WTC11 (cell line): ENCODE measurements around the gene SFT2D2. TPM values are rescaled to one million over a fixed set of nuclear protein-coding genes. Genes with fewer than 3 reads are reported as not detected.

Experiments
- ATAC-seq: fragments of 200-7000 bp; cut with Tn5 transposase; 2 replicates; pipeline ENCODE4 v1.10.0; 2021; ENCODE audit warnings: mild to moderate bottlenecking, moderate library complexity
- CTCF ChIA-PET: fragments of 300-600 bp; sonication (Branson Sonifier 250); formaldehyde crosslinking; loops from one replicate; lab custom pipeline; 2021; ENCODE audit warnings: antibody characterized with exemption; lab: Charles Lee
- POLR2A ChIA-PET: fragments of 350-600 bp; sonication (Branson Sonifier 250); formaldehyde crosslinking; loops from one replicate; lab custom pipeline; 2021; ENCODE audit warnings: antibody characterized with exemption; lab: Charles Lee
- DNase-seq: peaks from one replicate; pipeline ENCODE4 v3.0.0; 2021; ENCODE audit warnings: low spot score
- H3K27ac Mint-ChIP-seq: 2 replicates; pipeline ENCODE4 v1.8.0; 2021; ENCODE audit warnings: mixed read lengths
- H3K27me3 Mint-ChIP-seq: 2 replicates; pipeline ENCODE4 v1.8.0; 2021; ENCODE audit warnings: low read depth, mild to moderate bottlenecking, moderate library complexity, mixed read lengths
- H3K36me3 Mint-ChIP-seq: 2 replicates; pipeline ENCODE4 v1.8.0; 2021; ENCODE audit warnings: mixed read lengths
- H3K4me1 Mint-ChIP-seq: 2 replicates; pipeline ENCODE4 v1.8.0; 2022; ENCODE audit warnings: mixed read lengths
- H3K4me3 Mint-ChIP-seq: 2 replicates; pipeline ENCODE4 v1.8.0; 2021; ENCODE audit warnings: mild to moderate bottlenecking, moderate library complexity, mixed read lengths
- H3K9me3 Mint-ChIP-seq: 2 replicates; pipeline ENCODE4 v1.8.0; 2021; ENCODE audit warnings: mixed read lengths
- AFF4 ChIP-seq: sonication (generic); formaldehyde crosslinking; IDR thresholded peaks from 2 replicates; pipeline ENCODE4 v1.8.1; 2023; ENCODE audit warnings: mild to moderate bottlenecking, missing genetic modification reagents, borderline replicate concordance
- ATF6 ChIP-seq: sonication (generic); formaldehyde crosslinking; IDR thresholded peaks from 2 replicates; pipeline ENCODE4 v1.8.1; 2023; ENCODE audit warnings: mild to moderate bottlenecking, missing genetic modification reagents
- CDX4 ChIP-seq: fragments of 250-450 bp; sonication (Bioruptor Pico); IDR thresholded peaks from 2 replicates; pipeline ENCODE4 v1.9.0; 2021; ENCODE audit warnings: moderate library complexity, mild to moderate bottlenecking, inconsistent platforms, borderline replicate concordance
- CREM ChIP-seq: sonication (generic); formaldehyde crosslinking; IDR thresholded peaks from 2 replicates; pipeline ENCODE4 v1.8.1; 2022; ENCODE audit warnings: mild to moderate bottlenecking, missing genetic modification reagents, moderate library complexity
- E2F4 ChIP-seq: sonication (generic); formaldehyde crosslinking; IDR thresholded peaks from 2 replicates; pipeline ENCODE4 v1.8.1; 2022; ENCODE audit warnings: low read depth, mild to moderate bottlenecking, moderate library complexity, missing genetic modification reagents, borderline replicate concordance
- FOXK1 ChIP-seq: sonication (generic); formaldehyde crosslinking; IDR thresholded peaks from 2 replicates; pipeline ENCODE4 v1.8.0; 2022; ENCODE audit warnings: mild to moderate bottlenecking, moderate library complexity, missing genetic modification reagents
- KAT7 ChIP-seq: sonication (generic); formaldehyde crosslinking; IDR thresholded peaks from 2 replicates; pipeline ENCODE4 v1.8.1; 2023; ENCODE audit warnings: missing genetic modification reagents, mild to moderate bottlenecking, borderline replicate concordance
- MYBL2 ChIP-seq: sonication (generic); formaldehyde crosslinking; IDR thresholded peaks from 2 replicates; pipeline ENCODE4 v1.8.1; 2023; ENCODE audit warnings: mild to moderate bottlenecking, moderate library complexity, missing genetic modification reagents
- SMAD3 ChIP-seq: sonication (generic); formaldehyde crosslinking; IDR thresholded peaks from 2 replicates; pipeline ENCODE4 v1.8.0; 2022; ENCODE audit warnings: missing genetic modification reagents, mild to moderate bottlenecking, borderline replicate concordance
- TP53 ChIP-seq: sonication (generic); formaldehyde crosslinking; IDR thresholded peaks from 2 replicates; pipeline ENCODE4 v1.8.1; 2023; ENCODE audit warnings: mild to moderate bottlenecking, missing genetic modification reagents
- ZBTB21 ChIP-seq: sonication (generic); formaldehyde crosslinking; IDR thresholded peaks from 2 replicates; pipeline ENCODE4 v1.8.1; 2023; ENCODE audit warnings: mild to moderate bottlenecking, missing genetic modification reagents, borderline replicate concordance
- ZNF423 ChIP-seq: fragments of 250-450 bp; sonication (Bioruptor Pico); IDR thresholded peaks from 2 replicates; pipeline ENCODE4 v2.1.2; 2022; ENCODE audit warnings: mild to moderate bottlenecking, moderate library complexity
- ZNF425 ChIP-seq: fragments of 250-450 bp; sonication (Bioruptor Pico); conservative IDR thresholded peaks from 2 replicates; pipeline ENCODE4 v1.9.0; 2021; ENCODE audit warnings: mild to moderate bottlenecking
- ZSCAN18 ChIP-seq: fragments of 250-450 bp; sonication (Bioruptor Pico); IDR thresholded peaks from 2 replicates; pipeline ENCODE4 v2.1.2; 2022; ENCODE audit warnings: mild to moderate bottlenecking, moderate library complexity
- total RNA-seq: library from RNA; stranded (reverse); gene quantifications from 3 replicates; pipeline ENCODE4 v1.2.3, GENCODE V29; 2021

The SFT2D2 gene
- total RNA-seq, 1 experiment from 2014 or later: 23.2 TPM

GRCh38 chr1:168187177-168187576 is 38.6 kb upstream of the SFT2D2 start (continued):
- no peak for TF ChIP-seq FOXK1 (CRISPR knock-in tag)
- no peak for TF ChIP-seq TP53
- TF ChIP-seq ZBTB21 (CRISPR knock-in tag): no peak
- TF ChIP-seq AFF4 (CRISPR knock-in tag): no peak

GRCh38 chr1:168190403-168190802 is 35.4 kb upstream of the SFT2D2 start:
- no peak for DNase-seq
- POLR2A ChIA-PET: no interaction called here
- no peaks in the 10 kb centered on the region for H3K27me3 Mint-ChIP-seq
- H3K36me3 Mint-ChIP-seq: peaks cover 28% of the 10 kb centered on the region
- H3K4me1 Mint-ChIP-seq: no peaks in the 10 kb centered on the region
- CTCF ChIA-PET: no interaction called here
- no peak overlapping the region for H3K4me3 Mint-ChIP-seq
- ATAC-seq: no peak
- H3K27ac Mint-ChIP-seq: no peak overlapping the region
- TF ChIP-seq ZNF423 (CRISPR knock-in tag): no peak
- TF ChIP-seq ATF6 (CRISPR knock-in tag): no peak
- TF ChIP-seq CDX4 (CRISPR knock-in tag): no peak
- TF ChIP-seq ZSCAN18 (CRISPR knock-in tag): no peak
- no peak for TF ChIP-seq SMAD3 (CRISPR knock-in tag)
- TF ChIP-seq ZNF425 (CRISPR knock-in tag): no peak
- no peak for TF ChIP-seq E2F4
- no peak for TF ChIP-seq CREM (CRISPR knock-in tag)
- no peak for TF ChIP-seq MYBL2 (CRISPR knock-in tag)
- TF ChIP-seq KAT7 (CRISPR knock-in tag): no peak
- no peaks in the 10 kb centered on the region for H3K9me3 Mint-ChIP-seq
